GM12801 (cell line): ENCODE data around the gene UNC5C.

Experiments used
- TF ChIP-seq, protein P1 (sequence below): IDR thresholded peaks from one replicate; pipeline ENCODE4 v1.5.1; 2011; ENCODE audit warnings: control low read depth; ENCODE audit not compliant: insufficient read length; ENCODE audit errors: extremely low read depth

The UNC5C gene

DNA sequence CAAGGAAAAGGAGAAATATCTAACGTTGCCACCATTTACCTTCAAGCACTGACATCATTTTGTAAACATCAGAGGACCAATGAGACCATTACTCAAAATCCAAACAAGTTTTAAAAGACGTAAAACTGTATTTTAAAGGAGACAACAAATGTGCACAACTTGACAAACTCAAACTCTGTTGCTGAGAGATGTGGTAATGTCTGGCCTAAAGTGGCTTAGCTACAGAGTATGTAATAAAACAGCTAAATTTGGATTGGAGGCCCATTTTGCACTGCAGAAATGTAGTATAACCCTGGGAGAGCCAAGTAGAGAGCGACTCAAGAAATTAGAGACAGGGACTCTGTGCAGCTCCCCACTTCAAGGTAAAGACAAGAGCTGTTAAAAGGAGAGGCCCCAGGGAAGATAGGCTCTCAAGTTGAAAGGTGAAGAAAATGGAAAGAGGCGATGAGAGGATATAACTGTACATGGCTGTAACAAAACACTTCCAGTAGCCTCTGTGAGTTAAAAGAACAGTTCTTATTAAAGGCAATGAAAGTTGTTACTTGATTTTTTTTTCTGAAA lies 20.3 kb downstream of the UNC5C start:
- TF ChIP-seq, protein P1, sequence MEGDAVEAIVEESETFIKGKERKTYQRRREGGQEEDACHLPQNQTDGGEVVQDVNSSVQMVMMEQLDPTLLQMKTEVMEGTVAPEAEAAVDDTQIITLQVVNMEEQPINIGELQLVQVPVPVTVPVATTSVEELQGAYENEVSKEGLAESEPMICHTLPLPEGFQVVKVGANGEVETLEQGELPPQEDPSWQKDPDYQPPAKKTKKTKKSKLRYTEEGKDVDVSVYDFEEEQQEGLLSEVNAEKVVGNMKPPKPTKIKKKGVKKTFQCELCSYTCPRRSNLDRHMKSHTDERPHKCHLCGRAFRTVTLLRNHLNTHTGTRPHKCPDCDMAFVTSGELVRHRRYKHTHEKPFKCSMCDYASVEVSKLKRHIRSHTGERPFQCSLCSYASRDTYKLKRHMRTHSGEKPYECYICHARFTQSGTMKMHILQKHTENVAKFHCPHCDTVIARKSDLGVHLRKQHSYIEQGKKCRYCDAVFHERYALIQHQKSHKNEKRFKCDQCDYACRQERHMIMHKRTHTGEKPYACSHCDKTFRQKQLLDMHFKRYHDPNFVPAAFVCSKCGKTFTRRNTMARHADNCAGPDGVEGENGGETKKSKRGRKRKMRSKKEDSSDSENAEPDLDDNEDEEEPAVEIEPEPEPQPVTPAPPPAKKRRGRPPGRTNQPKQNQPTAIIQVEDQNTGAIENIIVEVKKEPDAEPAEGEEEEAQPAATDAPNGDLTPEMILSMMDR, result no peak

DNA sequence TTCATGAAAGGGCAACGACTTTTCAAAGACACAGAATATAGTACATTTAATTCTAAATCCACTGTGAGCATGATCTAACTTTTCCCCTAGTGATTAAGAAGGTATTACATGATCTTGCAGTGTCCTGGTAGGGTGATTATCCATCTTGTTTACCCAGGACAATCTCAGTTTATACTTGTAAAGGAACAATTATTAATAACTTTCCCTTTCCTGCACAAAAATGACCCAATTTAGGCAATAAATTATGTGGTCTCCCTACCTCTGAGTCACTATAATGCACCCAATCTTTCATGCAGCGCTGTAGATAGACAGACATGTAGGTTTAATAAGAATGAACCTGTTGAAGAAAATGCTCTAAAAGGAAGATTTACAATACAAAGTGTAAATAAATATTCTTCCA lies 22.7 kb downstream of the UNC5C start:
- TF ChIP-seq, protein P1, result no peak

DNA sequence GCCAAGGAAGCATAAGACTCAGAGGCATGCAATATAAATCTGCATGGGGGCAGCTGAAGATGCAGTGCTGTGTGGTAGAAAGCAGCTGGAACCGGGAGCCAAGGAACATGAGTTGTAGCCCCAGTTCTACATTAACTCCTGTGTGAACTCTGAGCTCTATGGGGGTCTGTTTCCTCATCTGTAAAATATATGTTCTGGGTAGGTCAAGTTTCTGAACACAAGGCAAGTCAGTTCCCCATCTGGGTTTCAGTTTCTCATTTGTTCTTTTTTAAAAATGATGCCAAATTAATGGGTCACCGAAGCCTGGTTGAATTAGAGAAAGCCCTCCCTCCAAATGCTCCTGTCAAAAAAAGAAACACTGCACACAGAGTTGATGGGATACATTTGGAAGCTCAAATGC lies 24.0 kb downstream of the UNC5C start:
- TF ChIP-seq, protein P1, result no peak

DNA sequence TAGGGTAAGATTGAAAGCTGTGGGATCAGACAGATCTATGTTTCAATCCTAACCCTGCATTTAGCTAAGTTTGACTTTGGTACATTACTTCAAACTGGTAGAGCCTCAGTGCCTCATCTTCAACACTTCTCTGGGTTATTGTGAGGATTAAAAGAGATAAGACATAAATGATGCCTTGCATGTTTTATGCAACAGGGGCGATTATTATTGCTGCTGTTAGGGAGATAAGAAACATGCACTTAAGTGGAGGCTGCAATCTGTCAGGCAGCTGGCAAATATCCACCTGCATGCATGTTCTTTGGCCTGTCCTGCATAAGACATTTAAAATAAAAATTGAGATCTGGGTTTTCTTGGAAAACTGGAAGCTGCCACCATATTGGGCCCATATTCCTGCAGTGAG lies 24.6 kb downstream of the UNC5C start:
- TF ChIP-seq, protein P1, result no peak

DNA sequence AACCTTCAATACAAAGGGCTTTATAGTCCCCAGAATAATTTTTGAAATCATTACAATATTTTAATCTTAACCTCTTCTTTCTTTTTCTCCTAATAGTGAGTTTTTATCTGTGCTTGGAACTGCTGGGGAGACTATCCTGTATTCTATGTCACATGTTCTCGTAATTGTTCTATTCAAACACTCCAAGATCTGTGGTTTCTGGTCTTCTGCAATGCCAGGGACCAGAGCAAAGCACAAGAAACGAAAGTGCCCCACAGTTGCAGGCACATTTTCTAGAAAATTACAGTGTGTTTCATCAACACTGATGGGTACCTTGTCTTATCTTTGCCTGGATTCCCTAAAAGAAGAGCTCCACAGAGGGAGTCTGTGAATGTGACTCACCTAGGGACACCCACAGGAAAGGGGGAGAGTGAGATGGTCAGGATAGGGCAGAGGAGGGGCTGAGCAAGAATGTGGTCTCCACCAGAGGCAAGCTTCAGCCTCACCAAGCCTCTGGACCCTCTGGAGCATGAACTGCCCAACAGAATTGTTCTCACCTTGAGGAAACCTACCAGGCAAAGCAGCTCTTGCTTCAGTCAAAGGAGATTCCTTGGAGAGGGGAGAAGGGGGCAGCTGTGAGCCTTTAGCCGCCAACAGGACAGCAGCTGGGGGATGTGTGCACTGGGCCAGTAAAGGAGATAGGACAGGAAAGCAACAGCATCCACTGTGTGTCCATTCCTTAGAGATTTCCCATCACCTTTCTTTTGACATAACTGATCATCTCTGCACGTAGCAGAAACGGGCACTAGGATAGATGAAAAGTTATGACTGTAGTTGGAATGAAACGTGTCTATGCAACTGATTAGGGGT lies 25.9 kb downstream of the UNC5C start:
- TF ChIP-seq, protein P1, result no peak

DNA sequence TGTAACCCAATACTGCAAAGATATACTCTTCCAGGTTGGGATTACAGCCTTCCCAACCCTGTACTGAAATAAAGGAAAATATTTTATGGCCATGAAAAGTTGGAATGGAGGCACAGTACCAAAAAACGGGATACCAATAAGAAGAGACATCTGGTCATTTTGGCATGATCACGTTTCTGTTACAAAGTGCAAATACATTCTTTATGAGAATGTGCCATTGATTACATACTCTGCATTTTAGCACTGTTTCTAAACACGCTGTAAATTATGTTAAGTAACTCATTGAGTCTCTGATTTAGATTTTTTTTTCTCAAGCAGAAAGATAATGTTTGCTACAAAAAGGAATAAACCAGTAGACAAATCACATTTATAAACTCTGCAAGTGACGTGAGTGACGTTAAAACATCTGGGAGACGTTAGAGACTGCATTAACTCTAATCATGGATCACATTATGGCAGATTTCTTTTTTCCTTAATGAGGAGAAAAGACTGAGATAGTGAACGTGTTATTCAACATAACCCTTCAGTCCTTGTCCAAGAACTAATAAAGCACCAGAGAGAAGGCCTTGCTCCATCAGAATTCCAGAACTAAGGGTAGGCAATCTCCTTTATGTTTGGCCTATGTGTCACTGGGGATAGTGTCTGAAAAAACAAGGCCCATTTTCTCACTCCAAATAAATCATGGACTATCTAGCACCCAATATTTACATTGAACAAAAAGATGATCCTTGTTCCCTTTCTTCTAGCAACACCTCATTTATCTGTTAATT lies 31.0 kb downstream of the UNC5C start:
- TF ChIP-seq, protein P1, result no peak

DNA sequence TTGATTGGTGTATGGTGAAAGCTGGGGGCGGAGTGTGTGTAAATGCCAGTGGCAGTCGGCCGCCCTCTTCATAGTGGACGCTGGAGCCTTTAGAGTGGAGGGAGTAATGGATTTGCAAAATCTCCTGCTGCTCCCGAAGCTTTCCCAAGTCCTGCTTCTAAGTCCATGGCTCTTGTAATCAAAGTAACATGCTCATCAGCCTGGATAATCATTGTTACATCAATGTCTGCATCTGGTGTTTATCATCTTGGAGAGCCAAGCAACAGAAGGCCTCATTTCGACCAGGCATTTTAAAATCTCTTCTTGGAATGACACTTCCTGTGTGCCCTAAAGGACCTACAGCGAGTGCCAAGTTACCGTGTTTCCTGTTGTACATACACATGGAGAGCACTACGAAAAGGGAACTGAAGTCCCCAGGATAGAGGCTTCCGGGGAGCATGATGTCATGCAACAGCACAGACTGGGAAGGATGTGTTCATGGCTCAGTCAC lies 32.2 kb downstream of the UNC5C start:
- TF ChIP-seq, protein P1, result no peak
